Spleen (tissue), 11 donors: ENCODE results near the gene CPSF7. TPM values are rescaled to one million over a fixed set of nuclear protein-coding genes. Genes with fewer than 3 reads are reported as not detected.

Source experiments
- DNase-seq: peaks from one replicate; pipeline ENCODE4 v3.0.0-alpha.2; 2020
- H3K27ac ChIP-seq, 8 donors: fragments of 200-600 bp; sonication (generic) in 7 of 8; 1 replicate in 4 of 8; 2 replicates in 4 of 8; pipeline versions ENCODE4 v1.5.0 to v1.8.0; 2016 to 2021; ENCODE audit warnings: inconsistent platforms in 4 of 8, mild to moderate bottlenecking in 4 of 8, moderate library complexity in 1 of 8
- H3K27me3 ChIP-seq, 7 donors: fragments of 200-600 bp; sonication (generic) in 6 of 7; replicated peaks in 1 of 7; 1 replicate in 4 of 7; 2 replicates in 3 of 7; pipeline versions ENCODE4 v1.5.0 to v1.8.0; 2016 to 2021; ENCODE audit warnings: inconsistent platforms in 3 of 7, mild to moderate bottlenecking in 1 of 7
- H3K36me3 ChIP-seq, 6 donors: fragments of 200-600 bp; sonication (generic) in 5 of 6; 1 replicate in 4 of 6; 2 replicates in 2 of 6; pipeline versions ENCODE4 v1.5.0 to v1.8.0; 2016 to 2021; ENCODE audit warnings: inconsistent platforms in 2 of 6
- H3K4me1 ChIP-seq, 6 donors: fragments of 200-600 bp; sonication (generic) in 5 of 6; 1 replicate in 3 of 6; 2 replicates in 3 of 6; pipeline versions ENCODE4 v1.5.0 to v1.8.0; 2016 to 2021; ENCODE audit warnings: inconsistent platforms in 3 of 6
- H3K4me3 ChIP-seq, 8 donors: fragments of 200-600 bp; sonication (generic) in 7 of 8; 1 replicate in 4 of 8; 2 replicates in 4 of 8; pipeline versions ENCODE4 v1.5.0 to v1.8.0; 2016 to 2021; ENCODE audit warnings: inconsistent platforms in 4 of 8, mild to moderate bottlenecking in 4 of 8, moderate library complexity in 2 of 8
- H3K9me3 ChIP-seq, 8 donors: fragments of 200-600 bp; sonication (generic) in 7 of 8; 1 replicate in 4 of 8; 2 replicates in 4 of 8; pipeline versions ENCODE4 v1.5.0 to v1.8.0; 2016 to 2021; ENCODE audit warnings: inconsistent platforms in 4 of 8
- POLR2A ChIP-seq, 3 donors: fragments of 450-650 bp; IDR thresholded peaks; one replicate each; pipeline ENCODE4 v1.5.1; 2017; ENCODE audit warnings: antibody characterized with exemption in 3 of 3, mild to moderate bottlenecking in 1 of 3
- POLR2AphosphoS5 ChIP-seq, 3 donors: sonication (generic); formaldehyde crosslinking; IDR thresholded peaks; one replicate each; pipeline ENCODE4 v1.5.1; 2017; ENCODE audit warnings: antibody characterized with exemption in 3 of 3
- WGBS, 5 donors: extraction: QIAGEN DNeasy Blood & Tissue Kit in 3 of 5; methylation state at CpG; one replicate each; pipeline versions ENCODE4 v1.1.5 to v1.1.7; 2013 to 2018; 5-methylcytosine and 5-hydroxymethylcytosine counted together
- intact Hi-C: fragments of 100-400 bp; cut with DNase I; formaldehyde crosslinking; loops from one replicate; pipeline ENCODE4 v1.15.0; 2023; ENCODE audit warnings: low total_unique reads
- polyA plus RNA-seq, 3 donors: library from polyadenylated mRNA; stranded (reverse); fragments of 200-250 nt; gene quantifications; one replicate each; pipeline ENCODE4 v1.2.1, GENCODE V29; 2013
- total RNA-seq, 7 donors: library from RNA; depleted of rRNA in 3 of 7; stranded (reverse); fragments of >200 nt in 3 of 7; fragmentation: NEBNext Ultra II Directional in 4 of 7; extraction: Animal tissue kit (Norgen Biotek cat#: 25700) in 4 of 7; gene quantifications; one replicate each; pipeline versions ENCODE4 v1.1.0 to v1.2.1, GENCODE V29; 2016 to 2021
- TF ChIP-seq, protein P1 (sequence below), 11 experiments: fragments of 200-600 bp in 7 of 11; fragments of 450-650 bp in 4 of 11; sonication (generic) in 4 of 11; IDR thresholded peaks in 8 of 11; conservative IDR thresholded peaks in 3 of 11; 1 replicate in 7 of 11; 2 replicates in 4 of 11; pipeline versions ENCODE4 v1.4.0 to v1.8.0; 2016 to 2021; ENCODE audit warnings: antibody characterized with exemption in 11 of 11, inconsistent platforms in 4 of 11, mild to moderate bottlenecking in 1 of 11
- donor health status: healthy with polysubstance abuse.
- donor health status: DM: no; HTN: no; CAD: no; lungs with moderate emphysema.
- donor health status: DM: no; HTN: no; CAD: no.
- donor health status: Bipolar disorder and iron deficiency.
- donor health status: healthy.
- donor health status: DM: no; HTN: no; CAD: no.
- donor health status: DM: yes; HTN: yes; CAD: no.

The CPSF7 gene
- total and polyA plus RNA-seq, 10 donors: 30.0 to 94.3 (median 67.7) TPM

GRCh38 chr11:61361237-61361740 is 68.5 kb downstream of the CPSF7 start:
- no peak for DNase-seq
- Histone ChIP-seq H3K9me3 (no peaks in the 10 kb centered on the region), H3K27ac (peak overlapping the region; percentile 98 to 100 (median 99)), H3K27me3 (no peaks in the 10 kb centered on the region), H3K36me3 (peaks cover 0 to 33% (median 27%) of the 10 kb centered on the region in 6 donors), H3K4me1 (peaks cover 41 to 75% (median 67%) of the 10 kb centered on the region in 6 donors), H3K4me3 (peak overlapping the region; percentile 59 to 93 (median 79))
- intact Hi-C loops: no loop called here
- 4 to 5% (median 4%) methylated on average over 20 to 22 of the region's 22 CpGs for WGBS, 5 donors
- TF ChIP-seq POLR2AphosphoS5 (IDR thresholded peaks at IDR 0.05) (no peak), POLR2A (IDR thresholded peaks at IDR 0.05) (no peak)
- TF ChIP-seq, protein P1, sequence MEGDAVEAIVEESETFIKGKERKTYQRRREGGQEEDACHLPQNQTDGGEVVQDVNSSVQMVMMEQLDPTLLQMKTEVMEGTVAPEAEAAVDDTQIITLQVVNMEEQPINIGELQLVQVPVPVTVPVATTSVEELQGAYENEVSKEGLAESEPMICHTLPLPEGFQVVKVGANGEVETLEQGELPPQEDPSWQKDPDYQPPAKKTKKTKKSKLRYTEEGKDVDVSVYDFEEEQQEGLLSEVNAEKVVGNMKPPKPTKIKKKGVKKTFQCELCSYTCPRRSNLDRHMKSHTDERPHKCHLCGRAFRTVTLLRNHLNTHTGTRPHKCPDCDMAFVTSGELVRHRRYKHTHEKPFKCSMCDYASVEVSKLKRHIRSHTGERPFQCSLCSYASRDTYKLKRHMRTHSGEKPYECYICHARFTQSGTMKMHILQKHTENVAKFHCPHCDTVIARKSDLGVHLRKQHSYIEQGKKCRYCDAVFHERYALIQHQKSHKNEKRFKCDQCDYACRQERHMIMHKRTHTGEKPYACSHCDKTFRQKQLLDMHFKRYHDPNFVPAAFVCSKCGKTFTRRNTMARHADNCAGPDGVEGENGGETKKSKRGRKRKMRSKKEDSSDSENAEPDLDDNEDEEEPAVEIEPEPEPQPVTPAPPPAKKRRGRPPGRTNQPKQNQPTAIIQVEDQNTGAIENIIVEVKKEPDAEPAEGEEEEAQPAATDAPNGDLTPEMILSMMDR (IDR thresholded peaks at IDR 0.05 in 8 of 11, conservative IDR thresholded peaks at IDR 0.05 in 3 of 11): no peak

DNA sequence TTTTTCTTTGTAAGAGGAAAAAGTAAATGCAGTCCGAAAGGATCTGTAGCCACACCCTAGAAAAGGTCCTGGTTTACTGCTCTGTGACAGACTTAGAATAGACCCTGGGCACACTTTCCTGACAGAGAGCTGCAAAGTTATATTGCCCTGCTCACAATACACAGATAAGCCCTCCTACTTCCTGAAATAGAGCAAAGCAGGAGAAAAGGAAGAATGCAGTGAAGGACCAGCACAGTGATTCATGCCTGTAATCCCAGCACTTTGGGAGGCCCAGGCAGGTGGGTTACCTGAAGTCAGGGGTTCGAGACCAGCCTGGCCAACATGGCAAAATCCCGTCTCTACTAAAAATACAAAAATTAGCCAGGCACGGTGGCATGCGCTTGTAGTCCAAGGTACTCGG is 70.3 kb downstream of the CPSF7 start:
- no peak for TF ChIP-seq POLR2A (IDR thresholded peaks at IDR 0.05)
- TF ChIP-seq, protein P1 (IDR thresholded peaks at IDR 0.05 in 8 of 11, conservative IDR thresholded peaks at IDR 0.05 in 3 of 11): no peak
- TF ChIP-seq POLR2AphosphoS5 (IDR thresholded peaks at IDR 0.05): no peak
- Histone ChIP-seq H3K4me3 (peak overlapping the region in 4 of 8 donors; percentile 59 to 93 (median 77)), H3K4me1 (peaks cover 41 to 92% (median 81%) of the 10 kb centered on the region in 6 donors), H3K9me3 (no peaks in the 10 kb centered on the region), H3K36me3 (peaks cover 0 to 31% (median 12%) of the 10 kb centered on the region in 6 donors), H3K27me3 (no peaks in the 10 kb centered on the region), H3K27ac (peak overlapping the region in 6 of 8 donors; percentile 36 to 100 (median 99))
- WGBS, 5 donors: 62 to 76% (median 68%) methylated on average over 6 of the region's 6 CpGs
- DNase-seq: no peak
- intact Hi-C loops: no loop called here

GRCh38 chr11:61358566-61358965 is 71.2 kb downstream of the CPSF7 start:
- 88 to 95% (median 93%) methylated on average over 11 of the region's 11 CpGs for WGBS, 5 donors
- DNase-seq: no peak
- Histone ChIP-seq H3K36me3 (peaks cover 0 to 31% (median 10%) of the 10 kb centered on the region in 6 donors), H3K4me3 (peak overlapping the region in 1 of 8 donors; percentile 93), H3K27ac (peak overlapping the region; percentile 22 to 100 (median 98)), H3K27me3 (no peaks in the 10 kb centered on the region), H3K9me3 (no peaks in the 10 kb centered on the region), H3K4me1 (peaks cover 40 to 92% (median 85%) of the 10 kb centered on the region in 6 donors)
- TF ChIP-seq POLR2AphosphoS5 (IDR thresholded peaks at IDR 0.05) (no peak), POLR2A (IDR thresholded peaks at IDR 0.05) (no peak)
- TF ChIP-seq, protein P1 (IDR thresholded peaks at IDR 0.05 in 8 of 11, conservative IDR thresholded peaks at IDR 0.05 in 3 of 11): no peak
- intact Hi-C loops: no loop called here

GRCh38 chr11:61357894-61358239 is 71.9 kb downstream of the CPSF7 start:
- TF ChIP-seq, protein P1 (IDR thresholded peaks at IDR 0.05 in 8 of 11, conservative IDR thresholded peaks at IDR 0.05 in 3 of 11): no peak
- no peak for TF ChIP-seq POLR2A (IDR thresholded peaks at IDR 0.05)
- TF ChIP-seq POLR2AphosphoS5 (IDR thresholded peaks at IDR 0.05): no peak
- Histone ChIP-seq H3K27ac (peak overlapping the region; percentile 63 to 100 (median 88)), H3K4me3 (peak overlapping the region in 1 of 8 donors; percentile 63), H3K36me3 (peaks cover 0 to 37% (median 17%) of the 10 kb centered on the region in 6 donors), H3K9me3 (no peaks in the 10 kb centered on the region), H3K27me3 (no peaks in the 10 kb centered on the region), H3K4me1 (peaks cover 33 to 92% (median 84%) of the 10 kb centered on the region in 6 donors)
- intact Hi-C loops: no loop called here
- DNase-seq: no peak
- WGBS, 5 donors: 66 to 81% (median 75%) methylated on average over 6 of the region's 6 CpGs
